Measurements from ENCODE around the gene ZNF160.
A peak's percentile ranks its signal among the peaks of the same experiment; 100 is the strongest.
"Not testable (repeated sequence)": the region's sequence is repeated elsewhere in the genome, so short reads cannot be mapped to it uniquely, and the experiment has no call there.

The ZNF160 gene
- 35.2 to 84.2 reads per million in 2 experiments for total RNA-seq

DNA sequence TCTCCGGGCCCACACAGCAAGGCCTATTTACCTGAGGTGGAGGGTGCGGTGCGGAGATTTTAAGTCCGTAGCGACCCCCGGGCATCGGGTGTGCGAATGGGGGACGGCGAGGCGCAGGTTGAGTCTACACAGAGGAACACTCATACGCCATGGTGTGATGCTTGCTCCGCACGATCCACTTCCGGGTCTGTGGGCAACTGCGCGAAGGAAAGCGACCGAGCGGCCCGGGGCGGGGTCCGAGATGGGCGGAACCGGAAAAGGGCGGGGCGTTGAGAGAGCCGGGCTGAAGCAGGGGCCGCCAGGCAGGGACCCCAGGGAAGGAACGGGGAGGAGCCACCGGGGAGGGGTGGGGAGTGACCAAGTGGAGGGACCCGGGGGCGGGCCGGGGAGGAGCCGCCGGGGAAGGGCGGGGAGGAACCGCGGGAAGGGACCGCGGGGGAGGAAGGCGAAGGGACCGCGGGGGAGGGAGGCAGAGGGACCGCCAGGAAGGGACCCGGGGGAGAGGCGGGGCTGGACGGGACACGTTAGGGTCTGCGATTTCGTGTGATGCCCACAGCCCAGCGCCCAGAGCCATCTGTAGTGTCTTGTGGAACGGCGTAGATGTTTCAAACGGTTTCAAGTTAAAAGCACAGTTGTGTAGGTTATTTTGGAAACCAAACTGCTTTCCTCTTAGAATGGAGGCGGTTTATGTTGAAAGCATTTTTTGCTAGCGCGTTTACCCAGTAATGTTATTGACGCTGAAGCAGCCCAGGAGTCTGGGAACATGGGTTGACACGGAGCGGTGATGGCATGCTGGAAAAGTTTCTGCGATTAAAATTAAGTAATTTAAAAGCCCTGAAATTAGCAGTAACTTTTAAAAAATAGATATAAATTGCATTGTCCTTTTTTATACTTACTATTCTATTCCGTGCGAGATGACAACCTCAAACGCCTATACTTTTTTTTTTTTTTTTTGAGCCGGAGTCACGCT is at the start of gene ZNF160:
ZNF160 (minus strand) TSS at position 189 of the 970 bp plus-strand sequence. CDS start 17,146 bp downstream, outside the sequence.
- peak; percentile 97 for DNase-seq (ENCODE audit: low read depth)

DNA sequence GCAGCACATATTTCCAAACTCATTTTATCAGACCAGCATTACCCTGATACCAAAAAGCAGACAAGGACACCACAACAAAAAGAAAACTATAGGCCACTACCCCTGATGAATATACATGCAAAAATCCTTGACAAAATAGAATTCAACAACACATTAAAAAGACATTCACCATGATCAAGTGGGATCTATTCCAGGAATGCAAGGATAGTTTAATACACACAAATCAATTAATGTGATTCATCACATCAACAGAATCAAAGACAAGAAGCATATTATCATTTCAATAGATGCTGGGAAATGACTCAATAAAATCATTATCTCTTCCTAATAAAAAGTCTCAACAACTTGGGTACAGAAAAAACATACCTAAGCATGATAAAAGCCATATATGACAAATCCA is 44.4 kb upstream of the ZNF160 start:
- DNase-seq (ENCODE audit: low read depth): no peak

DNA sequence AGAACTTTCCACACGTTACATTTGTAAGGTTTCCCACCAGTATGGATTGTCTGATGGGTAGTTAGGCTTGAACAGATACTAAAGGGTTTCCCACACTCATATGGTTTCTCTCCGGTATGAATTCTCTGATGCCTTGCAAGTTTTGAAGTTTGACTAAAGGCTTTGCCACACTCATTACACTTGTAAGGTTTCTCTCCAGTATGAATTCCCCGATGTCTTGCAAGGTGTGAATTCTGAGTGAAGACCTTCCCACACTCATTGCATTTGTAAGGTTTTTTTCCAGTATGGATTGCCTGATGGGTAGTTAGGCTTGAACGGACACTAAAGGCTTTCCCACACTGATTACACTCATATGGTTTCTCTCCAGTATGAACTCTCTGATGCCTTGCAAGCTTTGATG is 37.1 kb upstream of the ZNF160 start:
- DNase-seq (ENCODE audit: low read depth): no peak

DNA sequence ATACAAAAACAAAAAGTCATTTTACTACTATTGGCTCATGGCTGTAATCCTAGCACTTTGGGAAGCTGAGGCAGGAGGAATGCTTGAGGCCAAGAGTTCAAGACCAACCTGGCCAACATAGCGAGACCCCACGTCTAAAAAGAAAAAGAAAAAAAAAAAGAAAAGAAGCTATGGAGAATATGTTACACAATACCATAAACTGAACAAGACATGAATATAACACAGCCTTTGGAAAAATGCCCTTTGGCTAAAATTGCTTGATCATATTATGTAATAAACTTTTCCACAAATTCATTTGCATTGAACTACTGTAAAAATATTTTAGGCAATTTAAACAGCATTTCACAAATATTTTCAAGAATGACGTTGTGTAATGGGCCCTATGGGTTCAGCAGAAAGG is 33.2 kb upstream of the ZNF160 start:
- DNase-seq (ENCODE audit: low read depth): no peak

DNA sequence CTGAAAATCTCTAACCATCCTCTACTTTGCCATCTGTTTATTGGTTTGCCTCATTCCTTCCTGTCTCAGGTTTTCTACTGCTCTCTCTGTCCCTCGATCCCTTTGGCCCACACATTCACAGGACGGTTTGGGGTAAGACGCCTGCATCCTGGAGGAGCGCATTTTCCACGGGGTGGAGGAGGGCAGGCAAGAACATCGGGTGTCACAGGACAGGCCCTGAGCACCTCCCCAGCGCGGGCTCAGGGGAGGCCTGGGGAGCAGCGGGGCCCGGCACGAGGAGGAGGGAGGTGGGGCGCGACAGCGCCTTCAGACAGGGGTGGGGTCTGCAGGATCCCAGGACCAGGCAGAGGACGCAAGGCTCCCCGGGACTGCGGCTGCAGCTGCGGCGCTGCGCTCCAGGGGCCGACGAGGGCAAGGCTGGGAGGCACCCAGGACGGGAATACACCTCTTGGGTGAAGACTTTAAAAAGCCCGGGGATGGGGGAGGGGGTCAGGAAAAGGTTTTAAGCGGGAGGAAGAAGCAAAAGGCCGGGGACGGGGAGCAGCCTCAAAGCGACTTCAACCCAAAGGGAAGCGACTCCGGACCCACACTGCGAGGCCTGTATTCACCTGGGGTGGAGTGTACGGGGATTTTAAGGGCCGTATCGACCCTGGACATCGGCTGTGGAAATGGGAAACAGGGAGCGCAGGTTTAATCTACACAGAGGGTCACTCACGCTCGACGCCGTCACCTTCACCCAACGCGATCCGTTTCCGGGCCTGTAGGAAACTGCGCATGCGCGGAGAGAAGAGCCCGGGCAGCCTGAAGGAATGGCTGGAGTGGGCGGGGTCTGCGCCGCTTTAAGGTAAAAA is 29.1 kb upstream of the ZNF160 start, which contains the start of gene ZNF415:
ZNF415 (minus strand) TSS at position 770 of the 851 bp plus-strand sequence. CDS start 10,234 bp downstream, outside the sequence.
- no peak for DNase-seq (ENCODE audit: low read depth)

DNA sequence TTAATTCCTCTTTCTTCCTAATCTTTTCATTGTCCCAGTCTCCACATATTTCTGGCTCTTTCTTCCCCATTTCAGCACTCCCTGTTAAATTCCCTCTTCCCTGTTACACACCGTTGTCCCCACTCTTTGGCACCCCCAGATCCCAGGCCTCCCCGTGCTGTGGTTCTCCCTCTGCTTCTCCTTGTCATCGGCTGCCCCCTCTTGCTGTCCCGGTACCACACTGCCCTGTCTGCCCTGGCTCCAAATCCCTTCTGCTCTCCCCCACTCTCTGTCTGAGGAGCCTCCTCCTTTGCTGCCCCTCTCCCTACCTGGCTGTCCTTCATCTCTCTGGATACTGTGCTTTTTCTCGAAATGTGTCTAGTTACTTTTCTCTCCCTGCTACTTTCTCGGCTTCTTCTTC is 28.5 kb upstream of the ZNF160 start:
- DNase-seq (ENCODE audit: low read depth): no peak

DNA sequence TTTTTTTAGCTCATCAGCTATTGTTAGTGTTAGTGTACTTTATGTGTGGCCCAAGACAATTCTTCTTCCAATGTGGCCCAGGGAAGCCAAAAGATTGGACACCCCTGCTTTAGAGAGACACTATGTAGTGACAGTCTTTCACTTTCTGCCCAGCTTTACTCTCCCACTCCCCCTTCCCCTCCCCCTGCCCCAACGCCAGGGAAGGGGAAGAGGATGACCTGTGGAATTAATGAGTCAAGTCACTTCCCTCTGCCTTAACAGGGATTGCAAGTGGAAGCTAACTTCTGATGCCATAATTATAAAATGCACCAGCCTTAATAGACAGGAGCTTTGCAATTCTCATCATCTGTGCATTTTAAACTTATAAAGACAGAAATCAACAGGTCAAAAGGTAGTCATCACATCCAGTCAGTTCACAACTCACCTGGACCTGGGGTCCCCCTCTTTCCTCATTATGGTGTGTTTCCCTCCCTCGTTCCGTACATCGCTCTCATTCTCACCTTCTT is 27.9 kb upstream of the ZNF160 start:
- DNase-seq (ENCODE audit: low read depth): no peak

DNA sequence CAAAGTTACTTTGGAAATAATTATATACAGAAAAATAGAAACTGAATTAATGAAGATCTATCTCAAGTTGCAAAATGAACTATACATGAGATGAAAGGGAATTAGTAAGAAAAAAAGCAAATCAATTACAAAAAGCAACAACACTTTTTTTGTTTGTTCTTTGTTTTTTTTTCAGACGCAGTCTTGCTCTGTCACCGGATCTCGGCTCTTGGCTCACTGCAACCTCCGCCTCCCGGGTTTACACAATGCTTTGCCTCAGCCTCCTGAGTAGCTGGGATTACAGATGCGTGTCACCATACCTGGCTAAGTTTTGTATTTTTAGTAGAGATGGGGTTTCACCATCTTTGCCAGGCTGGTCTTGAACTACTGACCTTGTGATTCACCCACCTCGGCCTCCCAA is 27.3 kb upstream of the ZNF160 start:
- no peak for DNase-seq (ENCODE audit: low read depth)

DNA sequence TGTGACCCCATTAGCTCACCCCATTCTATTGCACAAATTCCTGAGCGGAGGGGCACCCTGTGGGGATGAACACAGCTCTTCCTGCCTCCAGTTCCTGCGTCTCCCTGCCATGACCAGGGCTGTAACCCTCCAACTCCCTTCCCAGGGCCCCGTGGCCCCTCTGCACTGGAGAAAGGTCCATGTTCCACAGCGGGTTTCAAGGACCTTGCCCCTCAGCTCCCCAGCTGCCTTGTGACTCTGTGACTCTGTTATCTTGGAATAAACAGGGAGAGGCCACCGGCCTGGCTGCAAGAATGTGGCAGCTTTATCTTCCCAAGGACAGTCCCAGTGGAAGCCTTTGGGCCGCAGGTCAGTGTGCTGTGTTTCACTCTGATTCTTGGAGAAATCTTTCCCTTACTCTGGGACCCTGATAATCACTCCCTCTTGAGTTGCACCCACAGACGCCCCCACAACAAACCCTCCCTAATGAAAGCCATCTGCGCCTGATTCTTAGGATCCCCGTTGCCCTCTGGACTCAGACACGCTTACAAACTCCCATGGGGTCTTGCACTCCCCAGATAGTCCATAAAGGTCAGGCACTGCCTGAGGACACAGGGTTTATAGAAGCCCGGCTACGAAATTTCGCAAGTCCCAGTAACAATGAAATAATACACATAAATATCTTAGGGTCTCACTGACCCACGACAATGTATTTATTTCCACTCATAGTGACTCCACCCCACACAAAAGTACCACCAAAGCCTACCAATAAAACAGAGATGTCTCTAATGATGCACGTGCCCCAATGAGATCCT is 23.7 kb upstream of the ZNF160 start:
- not testable (repeated sequence) for DNase-seq (ENCODE audit: low read depth)

DNA sequence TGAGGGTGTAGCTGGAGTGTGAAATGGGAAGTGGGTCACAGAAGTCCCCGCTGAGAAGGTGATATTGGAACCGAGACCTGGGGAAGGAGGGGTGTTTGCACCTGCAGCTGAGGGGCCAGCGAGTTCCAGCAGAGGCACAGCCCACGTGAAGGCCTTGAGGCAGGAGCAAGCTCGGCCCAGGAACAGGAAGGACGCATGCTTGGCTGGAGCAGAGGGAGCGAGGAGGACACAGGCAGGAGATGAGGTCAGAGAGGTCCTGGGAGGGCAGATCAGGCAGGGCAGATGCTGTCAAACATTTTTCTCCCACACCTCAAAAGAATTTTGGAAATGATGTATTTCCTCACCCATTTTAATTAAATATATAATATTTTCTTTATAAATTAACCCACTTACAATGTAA is 20.2 kb upstream of the ZNF160 start:
- no peak for DNase-seq (ENCODE audit: low read depth)

DNA sequence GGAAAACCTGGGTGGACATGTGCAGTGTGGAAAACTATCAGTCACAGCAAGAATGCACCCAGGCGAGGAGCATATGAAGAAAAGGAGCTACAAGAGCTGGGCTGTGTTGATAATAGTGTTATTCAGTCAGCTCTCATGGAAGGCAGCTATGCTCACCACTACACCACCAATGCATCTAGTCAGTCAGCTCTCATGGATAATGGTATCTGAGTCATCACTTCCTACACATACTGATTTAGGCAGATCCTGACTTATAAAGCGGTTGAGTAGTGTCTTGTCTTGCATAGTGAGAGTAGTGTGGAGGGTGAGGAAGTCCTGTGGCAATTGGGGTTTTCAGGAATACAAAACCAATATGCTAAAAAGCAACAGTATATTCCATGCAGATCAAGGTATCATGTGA is 9.1 kb upstream of the ZNF160 start:
- DNase-seq (ENCODE audit: low read depth): no peak

DNA sequence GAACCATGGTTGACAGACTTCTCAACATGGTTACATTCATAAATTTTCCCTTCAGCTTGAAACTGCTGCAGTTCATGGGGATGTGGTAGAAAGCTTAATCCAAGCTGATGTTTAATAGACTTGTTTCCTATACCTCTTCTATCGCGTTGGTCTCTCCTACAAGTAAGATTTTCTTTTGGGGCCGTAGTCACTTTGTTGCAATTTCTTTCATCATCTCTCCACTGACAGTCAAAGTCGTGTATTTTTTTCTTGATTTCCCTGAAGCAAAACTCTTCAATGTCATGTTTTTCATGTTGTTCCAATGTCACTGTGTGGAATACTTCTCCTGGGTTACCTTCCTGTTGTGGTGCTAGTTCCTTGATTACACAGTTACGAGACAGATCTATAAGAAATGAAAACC is 6.3 kb upstream of the ZNF160 start:
- DNase-seq (ENCODE audit: low read depth): no peak

DNA sequence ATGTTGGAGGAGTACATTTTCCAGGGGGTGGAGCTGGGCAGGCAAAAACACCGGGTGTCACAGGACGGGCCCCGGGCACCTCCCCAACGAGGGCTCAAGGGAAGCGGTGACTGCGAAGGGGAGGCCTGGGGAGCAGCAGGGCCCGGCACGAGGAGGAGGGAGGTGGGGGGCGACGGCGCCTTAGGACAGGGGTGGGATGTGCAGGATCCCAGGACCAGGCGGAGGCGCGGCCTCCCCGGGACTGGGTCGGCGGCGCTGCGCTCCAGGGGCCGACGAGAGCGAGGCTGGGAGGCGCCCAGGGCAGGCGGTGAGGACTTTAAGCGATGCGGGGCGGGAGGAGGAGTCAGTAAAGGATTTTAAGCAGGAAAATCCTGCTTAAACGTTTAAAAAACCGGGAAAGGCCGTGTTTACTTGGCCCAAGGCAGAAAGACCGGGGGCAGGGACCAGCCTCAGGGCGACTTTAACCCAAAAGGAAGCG is 427 bp downstream of the ZNF160 start:
- no peak for DNase-seq (ENCODE audit: low read depth)

DNA sequence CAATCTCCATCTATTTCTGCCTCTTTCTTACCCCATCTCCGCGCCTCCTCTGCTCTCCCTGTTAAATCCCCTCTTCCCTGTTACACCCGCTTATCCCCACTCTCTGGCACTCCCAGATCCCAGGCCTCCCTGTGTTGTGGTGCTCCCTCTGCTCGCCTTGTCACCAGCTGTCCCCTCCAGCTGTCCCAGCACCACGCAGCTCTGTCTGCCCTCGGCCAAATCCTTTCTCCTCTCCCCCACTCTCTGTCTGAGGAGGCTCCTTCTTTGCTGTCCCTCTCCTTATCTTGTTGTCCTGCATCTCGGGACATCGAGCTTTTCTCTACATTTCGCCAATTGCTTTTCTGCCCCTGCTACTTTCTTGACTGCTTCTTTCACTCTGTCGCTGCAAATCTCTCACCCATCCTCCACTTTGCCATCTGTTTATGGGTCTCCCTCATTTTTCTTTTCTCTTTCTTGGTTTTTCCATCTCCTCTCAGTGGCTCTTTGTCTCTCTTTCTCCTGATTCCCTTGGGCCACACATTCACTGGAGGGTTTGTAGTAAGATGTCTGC is 941 bp downstream of the ZNF160 start:
- DNase-seq (ENCODE audit: low read depth): no peak

DNA sequence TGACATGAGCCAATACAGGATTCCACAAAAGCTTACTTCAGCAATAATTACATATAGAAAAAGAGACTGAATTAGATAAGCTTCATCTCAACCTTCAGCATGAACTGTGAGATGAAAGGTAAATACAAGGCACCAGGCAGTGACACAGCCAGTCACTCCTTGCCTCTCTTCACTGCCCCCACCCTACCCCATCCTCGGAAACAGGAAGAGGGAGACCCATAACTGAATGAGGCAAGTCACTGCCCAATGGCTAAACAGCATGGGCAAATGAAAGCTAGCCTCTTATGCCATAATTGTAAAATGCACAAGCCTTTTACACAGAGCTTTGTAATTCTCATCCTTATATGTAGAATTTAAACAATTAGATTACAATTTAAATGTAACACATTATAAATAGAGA is 1.7 kb downstream of the ZNF160 start:
- no peak for DNase-seq (ENCODE audit: low read depth)

DNA sequence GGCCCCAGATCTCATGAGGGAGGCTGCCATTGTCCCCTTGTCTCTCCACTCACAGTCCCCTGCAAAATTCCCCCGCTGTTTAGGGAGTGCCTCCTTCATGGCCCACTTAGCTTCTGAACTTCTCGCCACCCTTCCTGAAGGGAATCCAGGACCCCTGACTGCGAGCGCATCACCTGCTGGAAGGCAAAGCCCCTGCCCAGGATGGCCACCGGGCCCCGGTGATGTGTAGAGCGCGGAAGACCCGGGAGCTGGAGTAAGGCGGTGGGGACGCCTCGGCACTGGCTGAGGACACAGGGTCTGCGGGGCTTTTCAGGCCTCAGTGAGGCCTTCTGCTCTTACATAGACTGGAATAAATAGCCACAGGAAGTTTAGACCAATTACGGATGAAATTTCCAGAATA is 4.7 kb downstream of the ZNF160 start:
- DNase-seq (ENCODE audit: low read depth): not testable (repeated sequence)

DNA sequence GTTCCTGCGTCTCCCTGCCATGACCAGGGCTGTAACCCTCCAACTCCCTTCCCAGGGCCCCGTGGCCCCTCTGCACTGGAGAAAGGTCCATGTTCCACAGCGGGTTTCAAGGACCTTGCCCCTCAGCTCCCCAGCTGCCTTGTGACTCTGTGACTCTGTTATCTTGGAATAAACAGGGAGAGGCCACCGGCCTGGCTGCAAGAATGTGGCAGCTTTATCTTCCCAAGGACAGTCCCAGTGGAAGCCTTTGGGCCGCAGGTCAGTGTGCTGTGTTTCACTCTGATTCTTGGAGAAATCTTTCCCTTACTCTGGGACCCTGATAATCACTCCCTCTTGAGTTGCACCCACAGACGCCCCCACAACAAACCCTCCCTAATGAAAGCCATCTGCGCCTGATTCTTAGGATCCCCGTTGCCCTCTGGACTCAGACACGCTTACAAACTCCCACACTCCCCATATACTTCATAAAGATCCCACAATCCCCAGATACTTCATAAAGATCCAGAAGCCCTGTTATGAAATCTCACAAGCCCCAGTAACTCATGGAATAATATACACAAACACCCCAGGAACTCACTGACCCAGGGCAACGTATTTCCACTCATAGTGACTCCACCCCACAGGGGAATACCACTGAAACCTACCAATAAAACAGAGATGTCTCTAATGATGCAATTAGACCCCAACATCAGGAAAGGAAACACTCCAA is 6.1 kb downstream of the ZNF160 start:
- not testable (repeated sequence) for DNase-seq (ENCODE audit: low read depth)

DNA sequence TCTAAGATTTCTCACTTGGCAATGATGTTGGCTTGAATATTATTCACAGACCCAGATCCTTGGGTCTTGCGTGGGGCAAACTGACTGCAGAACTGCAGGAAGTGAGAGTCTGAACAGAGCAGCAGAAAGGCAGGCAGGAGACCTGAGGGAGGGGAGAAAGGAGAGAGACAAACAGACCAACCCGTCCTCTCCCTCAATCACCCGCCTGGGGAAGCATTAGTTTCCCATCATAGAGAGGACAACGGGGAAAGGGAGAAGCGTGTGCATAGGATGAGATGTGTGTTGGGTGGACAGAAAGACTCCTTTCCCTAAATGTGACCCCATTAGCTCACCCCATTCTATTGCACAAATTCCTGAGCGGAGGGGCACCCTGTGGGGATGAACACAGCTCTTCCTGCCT is 6.6 kb downstream of the ZNF160 start:
- not testable (repeated sequence) for DNase-seq (ENCODE audit: low read depth)

DNA sequence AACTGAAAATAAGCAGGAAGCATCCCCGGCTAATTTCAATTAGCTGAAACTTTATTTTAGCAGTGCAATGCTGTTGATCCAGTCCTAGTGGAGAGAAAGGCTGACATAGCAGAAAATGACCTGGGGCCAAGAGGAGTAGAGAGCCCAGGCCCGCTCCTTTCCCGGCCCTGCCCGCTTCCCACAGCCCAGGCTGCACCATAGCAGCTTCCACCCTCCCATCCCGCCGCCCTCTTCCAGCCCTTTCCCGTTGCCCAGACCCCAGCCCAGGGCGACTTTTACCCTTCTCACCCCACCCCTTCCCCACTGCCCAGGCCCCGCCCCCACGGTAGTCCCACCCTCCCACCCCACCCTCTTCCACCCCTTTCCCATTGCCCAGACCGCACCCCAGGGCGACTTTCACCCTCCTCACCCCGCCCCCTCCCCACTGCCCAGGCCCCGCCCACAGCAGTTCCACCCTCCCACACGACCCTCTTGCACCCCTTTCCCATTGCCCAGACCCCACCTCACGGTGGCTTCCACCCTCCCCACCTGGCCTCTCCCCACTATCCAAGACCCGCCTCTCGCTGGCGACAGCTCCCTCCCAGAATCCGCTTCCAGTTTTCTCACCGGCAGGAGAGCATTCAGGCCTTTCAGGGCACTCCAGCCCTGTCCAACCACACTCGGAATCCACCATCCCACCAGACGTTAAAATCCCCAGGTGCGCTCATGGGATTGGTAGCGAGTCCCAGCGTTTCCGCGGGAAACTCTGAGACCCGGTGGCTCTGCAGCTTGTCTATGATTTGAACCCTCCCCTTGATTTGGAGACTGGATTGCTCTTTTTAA is 8.3 kb downstream of the ZNF160 start:
- no peak for DNase-seq (ENCODE audit: low read depth)

DNA sequence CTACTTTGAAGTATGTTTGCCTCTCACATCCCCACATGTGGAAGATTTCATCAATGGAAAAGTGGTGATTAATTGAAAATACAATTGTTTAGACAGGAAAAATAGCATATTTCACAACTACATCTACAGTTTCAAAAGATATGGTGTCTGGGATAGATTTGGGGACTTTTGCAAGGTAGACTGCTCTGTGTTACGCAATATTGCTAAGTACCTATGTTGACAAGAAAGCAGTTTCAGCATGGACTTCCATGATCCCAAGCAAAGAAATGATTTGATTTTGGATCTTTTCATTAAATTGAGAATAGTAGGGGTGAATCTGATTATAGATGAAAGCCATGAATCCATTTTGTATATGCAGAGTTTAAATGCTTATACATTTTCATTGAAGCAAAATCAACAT is 10.5 kb downstream of the ZNF160 start:
- DNase-seq (ENCODE audit: low read depth): no peak

Data from T follicular helper cell (primary cell).